22Rv1 (cell line): Measurements from ENCODE around the gene MYO9B.

Experiments used
- ZFX ChIP-seq: fragments of 450-650 bp; IDR thresholded peaks from 2 replicates; pipeline ENCODE4 v1.6.1; 2017; ENCODE audit warnings: antibody characterized with exemption, borderline replicate concordance
- TF ChIP-seq, protein P1 (sequence below): fragments of 450-650 bp; IDR thresholded peaks from 2 replicates; pipeline ENCODE4 v1.5.1; 2017; ENCODE audit warnings: mild to moderate bottlenecking

- TF ChIP-seq, protein P1, sequence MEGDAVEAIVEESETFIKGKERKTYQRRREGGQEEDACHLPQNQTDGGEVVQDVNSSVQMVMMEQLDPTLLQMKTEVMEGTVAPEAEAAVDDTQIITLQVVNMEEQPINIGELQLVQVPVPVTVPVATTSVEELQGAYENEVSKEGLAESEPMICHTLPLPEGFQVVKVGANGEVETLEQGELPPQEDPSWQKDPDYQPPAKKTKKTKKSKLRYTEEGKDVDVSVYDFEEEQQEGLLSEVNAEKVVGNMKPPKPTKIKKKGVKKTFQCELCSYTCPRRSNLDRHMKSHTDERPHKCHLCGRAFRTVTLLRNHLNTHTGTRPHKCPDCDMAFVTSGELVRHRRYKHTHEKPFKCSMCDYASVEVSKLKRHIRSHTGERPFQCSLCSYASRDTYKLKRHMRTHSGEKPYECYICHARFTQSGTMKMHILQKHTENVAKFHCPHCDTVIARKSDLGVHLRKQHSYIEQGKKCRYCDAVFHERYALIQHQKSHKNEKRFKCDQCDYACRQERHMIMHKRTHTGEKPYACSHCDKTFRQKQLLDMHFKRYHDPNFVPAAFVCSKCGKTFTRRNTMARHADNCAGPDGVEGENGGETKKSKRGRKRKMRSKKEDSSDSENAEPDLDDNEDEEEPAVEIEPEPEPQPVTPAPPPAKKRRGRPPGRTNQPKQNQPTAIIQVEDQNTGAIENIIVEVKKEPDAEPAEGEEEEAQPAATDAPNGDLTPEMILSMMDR, result no peak
- TF ChIP-seq ZFX, result no peak
Measured at GRCh38 chr19:17127671-17128070, 52.1 kb downstream of the MYO9B start.
